Lung (tissue), 12 donors: ENCODE measurements around the gene MESD. TPM values are rescaled to one million over a fixed set of nuclear protein-coding genes. Genes with fewer than 3 reads are reported as not detected.

Source experiments
- ATAC-seq: fragments of 200-7000 bp; cut with Tn5 transposase; one replicate; pipeline ENCODE4 v1.9.1; 2020; ENCODE audit warnings: moderate number of reproducible peaks; ENCODE audit not compliant: insufficient read depth, low FRiP score
- DNase-seq, 3 donors: peaks; one replicate each; pipeline ENCODE4 v3.0.0-alpha.2; 2013 to 2017
- H3K27ac ChIP-seq, 2 donors: one replicate each; pipeline ENCODE4 v1.5.1; 2013; ENCODE audit warnings: mild to moderate bottlenecking in 2 of 2, moderate library complexity in 2 of 2, control low read depth in 1 of 2, inconsistent platforms in 1 of 2, low read depth in 1 of 2, low read length in 1 of 2
- H3K27me3 ChIP-seq, 3 donors: one replicate each; pipeline ENCODE4 v1.5.1; 2013; ENCODE audit warnings: low read length in 2 of 3; ENCODE audit not compliant: control insufficient read depth in 3 of 3, insufficient read depth in 3 of 3
- H3K36me3 ChIP-seq, 4 donors: one replicate each; pipeline ENCODE4 v1.5.1; 2013; ENCODE audit warnings: low read length in 4 of 4, mild to moderate bottlenecking in 1 of 4, moderate library complexity in 1 of 4; ENCODE audit not compliant: control insufficient read depth in 4 of 4, insufficient read depth in 4 of 4
- H3K4me1 ChIP-seq, 5 donors: one replicate each; pipeline ENCODE4 v1.5.1; 2013; ENCODE audit warnings: low read length in 5 of 5, mild to moderate bottlenecking in 2 of 5, moderate library complexity in 1 of 5; ENCODE audit not compliant: control insufficient read depth in 5 of 5, insufficient read depth in 5 of 5
- H3K4me3 ChIP-seq: one replicate; pipeline ENCODE4 v1.5.1; 2013; ENCODE audit warnings: mild to moderate bottlenecking, control low read depth, moderate library complexity
- H3K9ac ChIP-seq, 2 donors: one replicate each; pipeline ENCODE4 v1.5.1; 2013; ENCODE audit warnings: low read length in 2 of 2, control low read depth in 1 of 2; ENCODE audit not compliant: insufficient read depth in 1 of 2
- H3K9me3 ChIP-seq, 4 donors: one replicate each; pipeline ENCODE4 v1.5.1; 2013; ENCODE audit warnings: low read length in 3 of 4, mild to moderate bottlenecking in 1 of 4, moderate library complexity in 1 of 4; ENCODE audit not compliant: control insufficient read depth in 4 of 4, insufficient read depth in 3 of 4
- WGBS, 2 donors: extraction: QIAGEN DNeasy Blood & Tissue Kit; methylation state at CpG; one replicate each; pipeline ENCODE4 v1.1.7; 2013; 5-methylcytosine and 5-hydroxymethylcytosine counted together
- polyA plus RNA-seq, 2 donors: library from polyadenylated mRNA; stranded (reverse); fragments of 200-250 nt; gene quantifications; one replicate each; pipeline ENCODE4 v1.2.1, GENCODE V29; 2013
- total RNA-seq, 2 donors: library from RNA; depleted of rRNA in 1 of 2; stranded (reverse); fragments of >200 nt in 1 of 2; gene quantifications; one replicate each; pipeline ENCODE4 v1.2.1, GENCODE V29; 2014 to 2021
- TF ChIP-seq, protein P1 (sequence below): IDR thresholded peaks from 2 replicates; pipeline ENCODE4 v1.5.1; 2012; ENCODE audit warnings: mild to moderate bottlenecking; ENCODE audit errors: control extremely low read depth, extremely low read depth
- donor health status: control.
- donor health status: control.
- donor health status: Bipolar disorder and iron deficiency.
- donor health status: healthy.
- donor health status: DM: yes; HTN: yes; CAD: no.

The MESD gene
- total and polyA plus RNA-seq, 4 donors: 15.3 to 26.4 (median 21.9) TPM

GRCh38 chr15:81000624-81001151, 11.1 kb upstream of the MESD start, which contains the start of gene TLNRD1:
Gene TLNRD1 (plus strand): TSS chr15:81000923. CDS start chr15:81002272, 1,349 bp downstream.
- ATAC-seq: peak; percentile 83
- 0% methylated on average over 41 to 66 of the region's 66 CpGs for WGBS, 2 donors
- H3K4me1 ChIP-seq: peaks cover 0 to 17% (median 12%) of the 10 kb centered on the region in 5 donors
- H3K36me3 ChIP-seq: peaks cover 0 to 22% (median 11%) of the 10 kb centered on the region in 4 donors
- H3K9ac ChIP-seq: peak within 1 kb of the TSS; percentile 53 to 91
- TF ChIP-seq, protein P1, sequence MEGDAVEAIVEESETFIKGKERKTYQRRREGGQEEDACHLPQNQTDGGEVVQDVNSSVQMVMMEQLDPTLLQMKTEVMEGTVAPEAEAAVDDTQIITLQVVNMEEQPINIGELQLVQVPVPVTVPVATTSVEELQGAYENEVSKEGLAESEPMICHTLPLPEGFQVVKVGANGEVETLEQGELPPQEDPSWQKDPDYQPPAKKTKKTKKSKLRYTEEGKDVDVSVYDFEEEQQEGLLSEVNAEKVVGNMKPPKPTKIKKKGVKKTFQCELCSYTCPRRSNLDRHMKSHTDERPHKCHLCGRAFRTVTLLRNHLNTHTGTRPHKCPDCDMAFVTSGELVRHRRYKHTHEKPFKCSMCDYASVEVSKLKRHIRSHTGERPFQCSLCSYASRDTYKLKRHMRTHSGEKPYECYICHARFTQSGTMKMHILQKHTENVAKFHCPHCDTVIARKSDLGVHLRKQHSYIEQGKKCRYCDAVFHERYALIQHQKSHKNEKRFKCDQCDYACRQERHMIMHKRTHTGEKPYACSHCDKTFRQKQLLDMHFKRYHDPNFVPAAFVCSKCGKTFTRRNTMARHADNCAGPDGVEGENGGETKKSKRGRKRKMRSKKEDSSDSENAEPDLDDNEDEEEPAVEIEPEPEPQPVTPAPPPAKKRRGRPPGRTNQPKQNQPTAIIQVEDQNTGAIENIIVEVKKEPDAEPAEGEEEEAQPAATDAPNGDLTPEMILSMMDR: no peak
- no peaks in the 10 kb centered on the region for H3K27me3 ChIP-seq
- peak; percentile 94 to 97 (median 96) for DNase-seq
- peak within 1 kb of the TSS; percentile 88 for H3K4me3 ChIP-seq
- peaks cover 0 to 3% (median 1%) of the 10 kb centered on the region in 4 donors for H3K9me3 ChIP-seq
- H3K27ac ChIP-seq: peak within 1 kb of the TSS; percentile 94 to 96

GRCh38 chr15:81000144-81000623, 10.6 kb upstream of the MESD start:
- WGBS, 2 donors: 2 to 4% methylated on average over 20 to 21 of the region's 21 CpGs
- ATAC-seq (no peak), DNase-seq (peak in 1 of 3 donors; percentile 50)
- Histone ChIP-seq H3K4me1 (peaks cover 0 to 17% (median 12%) of the 10 kb centered on the region in 5 donors), H3K4me3 (peak overlapping the region; percentile 78), H3K36me3 (peaks cover 0 to 17% (median 11%) of the 10 kb centered on the region in 4 donors), H3K27me3 (no peaks in the 10 kb centered on the region), H3K9me3 (peaks cover 0 to 3% (median 1%) of the 10 kb centered on the region in 4 donors), H3K9ac (peak overlapping the region; percentile 53 to 91), H3K27ac (peak overlapping the region; percentile 94 to 96)
- TF ChIP-seq, protein P1: no peak

DNA sequence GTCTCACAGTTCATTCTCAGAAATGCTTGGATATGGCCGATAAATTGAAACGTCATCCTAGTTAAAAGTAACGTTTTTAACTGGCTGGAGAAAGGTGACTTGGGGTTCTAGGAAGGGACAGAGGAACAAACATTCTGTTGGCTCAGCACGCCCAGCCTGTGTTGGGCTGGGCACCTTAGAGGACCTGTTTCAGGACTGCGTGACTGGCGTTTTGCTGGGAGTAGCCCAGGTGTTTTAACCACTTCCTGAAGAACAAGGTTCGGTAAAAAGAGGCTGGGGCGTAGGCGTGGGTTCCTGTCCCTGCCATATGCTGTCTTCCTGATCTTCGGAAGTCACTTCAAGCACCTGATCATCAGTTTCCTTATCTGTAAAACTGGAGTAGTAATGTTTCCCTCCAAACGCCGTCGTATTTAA, 10.0 kb upstream of the MESD start:
- ATAC-seq (no peak), DNase-seq (no peak)
- Histone ChIP-seq H3K9ac (peak overlapping the region; percentile 53 to 91), H3K36me3 (peaks cover 0 to 14% (median 11%) of the 10 kb centered on the region in 4 donors), H3K4me3 (no peak overlapping the region), H3K27me3 (no peaks in the 10 kb centered on the region), H3K9me3 (peaks cover 0 to 3% (median 1%) of the 10 kb centered on the region in 4 donors), H3K27ac (peak overlapping the region; percentile 94 to 96), H3K4me1 (peaks cover 0 to 17% (median 12%) of the 10 kb centered on the region in 5 donors)
- TF ChIP-seq, protein P1: no peak
- WGBS, 2 donors: 14 to 33% methylated on average over 13 of the region's 13 CpGs
